Fibroblast of lung (primary cell): ENCODE data around the gene TP53INP2.

Experiments
- EZH2 ChIP-seq: IDR thresholded peaks from 2 replicates; pipeline ENCODE4 v1.5.1; 2012; ENCODE audit warnings: low read length, control low read depth, mild to moderate bottlenecking; ENCODE audit errors: missing control alignments
- TF ChIP-seq, protein P1 (sequence below), 2 donors: IDR thresholded peaks in 1 of 2; conservative IDR thresholded peaks in 1 of 2; 1 replicate in 1 of 2; 2 replicates in 1 of 2; pipeline ENCODE4 v1.5.1; 2011 to 2012; ENCODE audit warnings: low read length in 2 of 2, control low read depth in 1 of 2, inconsistent platforms in 1 of 2, low read depth in 1 of 2, mild to moderate bottlenecking in 1 of 2

DNA sequence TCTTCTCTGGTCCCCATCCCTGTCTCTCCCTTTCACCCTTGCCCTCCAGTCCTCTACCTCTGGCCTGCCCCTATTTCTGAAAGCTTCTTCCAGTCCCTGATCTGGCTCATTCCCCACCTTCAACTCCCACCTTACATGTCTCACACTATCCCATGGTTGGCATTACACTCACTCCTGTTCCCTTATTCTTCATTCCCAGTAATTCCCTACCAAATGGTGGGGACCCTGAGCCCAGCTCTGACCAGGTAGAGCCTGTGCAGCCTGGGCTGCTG lies 6.4 kb downstream of the TP53INP2 start:
- TF ChIP-seq, protein P1, sequence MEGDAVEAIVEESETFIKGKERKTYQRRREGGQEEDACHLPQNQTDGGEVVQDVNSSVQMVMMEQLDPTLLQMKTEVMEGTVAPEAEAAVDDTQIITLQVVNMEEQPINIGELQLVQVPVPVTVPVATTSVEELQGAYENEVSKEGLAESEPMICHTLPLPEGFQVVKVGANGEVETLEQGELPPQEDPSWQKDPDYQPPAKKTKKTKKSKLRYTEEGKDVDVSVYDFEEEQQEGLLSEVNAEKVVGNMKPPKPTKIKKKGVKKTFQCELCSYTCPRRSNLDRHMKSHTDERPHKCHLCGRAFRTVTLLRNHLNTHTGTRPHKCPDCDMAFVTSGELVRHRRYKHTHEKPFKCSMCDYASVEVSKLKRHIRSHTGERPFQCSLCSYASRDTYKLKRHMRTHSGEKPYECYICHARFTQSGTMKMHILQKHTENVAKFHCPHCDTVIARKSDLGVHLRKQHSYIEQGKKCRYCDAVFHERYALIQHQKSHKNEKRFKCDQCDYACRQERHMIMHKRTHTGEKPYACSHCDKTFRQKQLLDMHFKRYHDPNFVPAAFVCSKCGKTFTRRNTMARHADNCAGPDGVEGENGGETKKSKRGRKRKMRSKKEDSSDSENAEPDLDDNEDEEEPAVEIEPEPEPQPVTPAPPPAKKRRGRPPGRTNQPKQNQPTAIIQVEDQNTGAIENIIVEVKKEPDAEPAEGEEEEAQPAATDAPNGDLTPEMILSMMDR (conservative IDR thresholded peaks at IDR 0.05 in 1 of 2, IDR thresholded peaks at IDR 0.05 in 1 of 2; ENCODE audit: low read depth in 1 of 2, low read length in 2 of 2): no peak
- TF ChIP-seq EZH2: no peak
